Hepatocyte (in vitro differentiated cells): Measurements from ENCODE around the gene ZW10.

ENCODE experiments used
- EZH2 ChIP-seq: fragments of 200-600 bp; sonication (generic); IDR thresholded peaks from 2 replicates; pipeline ENCODE4 v1.6.1; 2016; ENCODE audit warnings: antibody characterized with exemption, mild to moderate bottlenecking, borderline replicate concordance
- EZH2phosphoT487 ChIP-seq: fragments of 200-600 bp; sonication (generic); IDR thresholded peaks from one replicate; pipeline ENCODE4 v1.6.1; 2018; ENCODE audit warnings: antibody characterized with exemption, mild to moderate bottlenecking, low read depth, moderate library complexity; ENCODE audit not compliant: unreplicated experiment, severe bottlenecking
- TF ChIP-seq, protein P1 (sequence below): fragments of 200-600 bp; sonication (generic); IDR thresholded peaks from 2 replicates; pipeline ENCODE4 v1.5.1; 2016; ENCODE audit warnings: antibody characterized with exemption, mild to moderate bottlenecking; ENCODE audit not compliant: poor library complexity

DNA sequence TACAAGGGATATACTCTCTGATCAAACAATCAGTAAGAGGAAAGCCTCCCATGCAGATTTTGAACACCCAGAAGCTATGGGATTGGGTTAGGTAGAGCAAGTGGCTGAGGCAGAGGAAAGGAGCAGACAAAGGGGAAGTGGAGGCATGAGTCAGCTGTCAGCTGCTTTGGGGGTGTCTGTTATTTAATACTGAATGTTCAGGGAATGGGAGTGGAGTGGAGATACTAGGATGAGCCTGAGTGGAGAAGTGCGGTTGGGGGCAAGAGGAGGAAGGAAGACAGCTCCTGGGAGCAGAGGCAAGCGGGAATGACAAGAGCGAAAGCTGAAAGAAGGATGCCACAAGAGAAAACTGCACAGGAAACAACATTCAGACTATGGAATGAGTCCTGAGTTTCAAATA lies 44.7 kb downstream of the ZW10 start:
- TF ChIP-seq, protein P1, sequence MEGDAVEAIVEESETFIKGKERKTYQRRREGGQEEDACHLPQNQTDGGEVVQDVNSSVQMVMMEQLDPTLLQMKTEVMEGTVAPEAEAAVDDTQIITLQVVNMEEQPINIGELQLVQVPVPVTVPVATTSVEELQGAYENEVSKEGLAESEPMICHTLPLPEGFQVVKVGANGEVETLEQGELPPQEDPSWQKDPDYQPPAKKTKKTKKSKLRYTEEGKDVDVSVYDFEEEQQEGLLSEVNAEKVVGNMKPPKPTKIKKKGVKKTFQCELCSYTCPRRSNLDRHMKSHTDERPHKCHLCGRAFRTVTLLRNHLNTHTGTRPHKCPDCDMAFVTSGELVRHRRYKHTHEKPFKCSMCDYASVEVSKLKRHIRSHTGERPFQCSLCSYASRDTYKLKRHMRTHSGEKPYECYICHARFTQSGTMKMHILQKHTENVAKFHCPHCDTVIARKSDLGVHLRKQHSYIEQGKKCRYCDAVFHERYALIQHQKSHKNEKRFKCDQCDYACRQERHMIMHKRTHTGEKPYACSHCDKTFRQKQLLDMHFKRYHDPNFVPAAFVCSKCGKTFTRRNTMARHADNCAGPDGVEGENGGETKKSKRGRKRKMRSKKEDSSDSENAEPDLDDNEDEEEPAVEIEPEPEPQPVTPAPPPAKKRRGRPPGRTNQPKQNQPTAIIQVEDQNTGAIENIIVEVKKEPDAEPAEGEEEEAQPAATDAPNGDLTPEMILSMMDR = no peak
- TF ChIP-seq EZH2 (no peak), EZH2phosphoT487 (no peak)
